H9 (cell line): Measurements from ENCODE around the gene MBL2. TPM values are rescaled to one million over a fixed set of nuclear protein-coding genes. Genes with fewer than 3 reads are reported as not detected.

Experiments used
- DNase-seq: peaks from one replicate; pipeline ENCODE4 v3.0.0-alpha.2; 2017
- H2AFZ ChIP-seq: one replicate; pipeline ENCODE4 v1.6.1; 2013; ENCODE audit warnings: mild to moderate bottlenecking, low read length, control low read depth, moderate library complexity
- H2AK5ac ChIP-seq: 2 replicates; pipeline ENCODE4 v1.6.1; 2013; ENCODE audit warnings: low read length, control low read depth, mixed read lengths; ENCODE audit not compliant: insufficient read length
- H2BK120ac ChIP-seq: one replicate; pipeline ENCODE4 v1.6.1; 2013; ENCODE audit warnings: low read depth, mild to moderate bottlenecking, low read length, control low read depth, inconsistent platforms; ENCODE audit not compliant: poor library complexity, severe bottlenecking
- H2BK12ac ChIP-seq: 2 replicates; pipeline ENCODE4 v1.6.1; 2013; ENCODE audit warnings: low read length, control low read depth, mixed read lengths, low read depth; ENCODE audit not compliant: insufficient read length
- H2BK15ac ChIP-seq: 2 replicates; pipeline ENCODE4 v1.6.1; 2013; ENCODE audit warnings: low read depth, low read length, control low read depth
- H2BK20ac ChIP-seq: one replicate; pipeline ENCODE4 v1.6.1; 2013; ENCODE audit warnings: low read depth, mild to moderate bottlenecking, low read length, control low read depth, inconsistent platforms; ENCODE audit not compliant: poor library complexity, severe bottlenecking
- H2BK5ac ChIP-seq: 2 replicates; pipeline ENCODE4 v1.6.1; 2013; ENCODE audit warnings: low read length, control low read depth, mixed read lengths; ENCODE audit not compliant: insufficient read length
- H3K14ac ChIP-seq: 2 replicates; pipeline ENCODE4 v1.6.1; 2013; ENCODE audit warnings: low read length, control low read depth; ENCODE audit not compliant: insufficient read depth
- H3K18ac ChIP-seq: 2 replicates; pipeline ENCODE4 v1.6.1; 2013; ENCODE audit warnings: low read depth, mild to moderate bottlenecking, mixed read lengths, low read length, control low read depth; ENCODE audit not compliant: insufficient read length
- H3K23ac ChIP-seq: 2 replicates; pipeline ENCODE4 v1.6.1; 2013; ENCODE audit warnings: low read length, control low read depth, mixed read lengths, low read depth; ENCODE audit not compliant: insufficient read length
- H3K23me2 ChIP-seq: 2 replicates; pipeline ENCODE4 v1.6.1; 2013; ENCODE audit warnings: low read depth, mild to moderate bottlenecking, mixed read lengths, low read length, control low read depth; ENCODE audit not compliant: insufficient read length, poor library complexity, severe bottlenecking
- H3K27ac ChIP-seq: 2 replicates; pipeline ENCODE4 v1.5.1; 2013; ENCODE audit warnings: low read length, control low read depth, mixed read lengths, low read depth; ENCODE audit not compliant: insufficient read length
- H3K27me3 ChIP-seq: 2 replicates; pipeline ENCODE4 v1.6.1; 2013; ENCODE audit warnings: low read length, control low read depth, inconsistent platforms; ENCODE audit not compliant: insufficient read depth
- H3K4ac ChIP-seq: 2 replicates; pipeline ENCODE4 v1.6.1; 2013; ENCODE audit warnings: low read depth, mild to moderate bottlenecking, control low read depth, inconsistent platforms, low read length, moderate library complexity
- H3K4me1 ChIP-seq: 2 replicates; pipeline ENCODE4 v1.6.1; 2013; ENCODE audit warnings: low read length, control low read depth, inconsistent platforms; ENCODE audit not compliant: insufficient read depth
- H3K4me2 ChIP-seq: 2 replicates; pipeline ENCODE4 v1.6.1; 2013; ENCODE audit warnings: low read length, control low read depth, mixed read lengths; ENCODE audit not compliant: insufficient read length, insufficient read depth
- H3K56ac ChIP-seq: 2 replicates; pipeline ENCODE4 v1.6.1; 2013; ENCODE audit warnings: low read depth, mild to moderate bottlenecking, mixed read lengths, low read length, control low read depth; ENCODE audit not compliant: insufficient read length
- H3K79me1 ChIP-seq: 2 replicates; pipeline ENCODE4 v1.6.1; 2013; ENCODE audit warnings: low read depth, mild to moderate bottlenecking, moderate library complexity, low read length, control low read depth, inconsistent platforms; ENCODE audit not compliant: insufficient read depth, poor library complexity, severe bottlenecking
- H3K79me2 ChIP-seq: 2 replicates; pipeline ENCODE4 v1.6.1; 2013; ENCODE audit warnings: low read length, control low read depth, inconsistent platforms; ENCODE audit not compliant: insufficient read depth
- H3K9ac ChIP-seq: 2 replicates; pipeline ENCODE4 v1.6.1; 2013; ENCODE audit warnings: low read length, control low read depth, mixed read lengths; ENCODE audit not compliant: insufficient read length; ENCODE audit errors: extremely low read depth
- H3K9me3 ChIP-seq: one replicate; pipeline ENCODE4 v1.6.1; 2013; ENCODE audit warnings: low read depth, low read length, inconsistent platforms; ENCODE audit not compliant: control insufficient read depth
- H3T11ph ChIP-seq: one replicate; pipeline ENCODE4 v1.6.1; 2013; ENCODE audit warnings: mild to moderate bottlenecking, low read length, control low read depth, inconsistent platforms
- H4K20me1 ChIP-seq: one replicate; pipeline ENCODE4 v1.6.1; 2013; ENCODE audit not compliant: control insufficient read depth, insufficient read length, insufficient read depth
- H4K5ac ChIP-seq: 2 replicates; pipeline ENCODE4 v1.6.1; 2013; ENCODE audit warnings: low read depth, mild to moderate bottlenecking, mixed read lengths, low read length, control low read depth; ENCODE audit not compliant: insufficient read length
- H4K8ac ChIP-seq: replicated peaks from 2 replicates; pipeline ENCODE4 v1.6.1; 2013; ENCODE audit warnings: low read length, control low read depth, mixed read lengths, low read depth; ENCODE audit not compliant: insufficient read length
- H4K91ac ChIP-seq: 2 replicates; pipeline ENCODE4 v1.6.1; 2013; ENCODE audit warnings: low read depth, mild to moderate bottlenecking, moderate library complexity, mixed read lengths, low read length, control low read depth; ENCODE audit not compliant: insufficient read length
- H3K27ac Mint-ChIP-seq, 3 experiments: 2 replicates in 2 of 3; 3 replicates in 1 of 3; pipeline ENCODE4 v1.8.0; 2020 to 2021; ENCODE audit warnings: mixed read lengths in 3 of 3, mild to moderate bottlenecking in 1 of 3, moderate library complexity in 1 of 3
- H3K27me3 Mint-ChIP-seq: 2 replicates; pipeline ENCODE4 v1.8.0; 2021; ENCODE audit warnings: low read depth, mild to moderate bottlenecking, moderate library complexity, mixed read lengths
- H3K36me3 Mint-ChIP-seq, 3 experiments: 2 replicates in 2 of 3; 3 replicates in 1 of 3; pipeline ENCODE4 v1.8.0; 2020 to 2021; ENCODE audit warnings: low read depth in 3 of 3, mixed read lengths in 3 of 3; ENCODE audit not compliant: insufficient read depth in 1 of 3
- H3K4me1 Mint-ChIP-seq, 2 experiments: 2 replicates each; pipeline ENCODE4 v1.8.0; 2020; ENCODE audit warnings: mixed read lengths in 2 of 2
- H3K4me3 Mint-ChIP-seq, 2 experiments: 2 replicates in 1 of 2; 3 replicates in 1 of 2; pipeline ENCODE4 v1.8.0; 2020 to 2021; ENCODE audit warnings: mild to moderate bottlenecking in 2 of 2, mixed read lengths in 2 of 2, moderate library complexity in 1 of 2
- H3K9me3 Mint-ChIP-seq, 2 experiments: 2 replicates in 1 of 2; 3 replicates in 1 of 2; pipeline ENCODE4 v1.8.0; 2020; ENCODE audit warnings: mild to moderate bottlenecking in 2 of 2, mixed read lengths in 2 of 2, moderate library complexity in 1 of 2
- CTCF ChIP-seq: fragments of 200-600 bp; sonication (generic); conservative IDR thresholded peaks from 3 replicates; pipeline ENCODE4 v1.8.0; 2021; ENCODE audit warnings: antibody characterized with exemption, mild to moderate bottlenecking
- WGBS: extraction: QIAGEN DNeasy Blood & Tissue Kit; methylation state at CpG from one replicate; pipeline ENCODE4 v1.1.7; 2013; ENCODE audit warnings: missing lambda C conversion rate, low lambda C conversion rate, mixed read lengths; ENCODE audit not compliant: insufficient read length; ENCODE audit errors: extremely low coverage; 5-methylcytosine and 5-hydroxymethylcytosine counted together
- total RNA-seq: library from RNA; stranded (reverse); gene quantifications from 2 replicates; pipeline ENCODE4 v1.2.1, GENCODE V29; 2021

Gene MBL2
- total RNA-seq, 1 experiment from 2014 or later = not detected

GRCh38 chr10:52762088-52762487 is 10.5 kb downstream of the MBL2 start:
- Histone ChIP-seq H3K23me2 (no peaks in the 10 kb centered on the region), H2BK5ac (no peak overlapping the region), H3T11ph (no peak overlapping the region), H4K8ac (no peak overlapping the region), H2BK12ac (no peak overlapping the region), H3K23ac (no peak overlapping the region), H3K79me2 (no peaks in the 10 kb centered on the region), H3K9me3 (no peaks in the 10 kb centered on the region), H3K27ac (no peak overlapping the region), H3K27me3 (no peaks in the 10 kb centered on the region), H3K4me2 (no peak overlapping the region), H2BK120ac (no peak overlapping the region), H4K20me1 (no peaks in the 10 kb centered on the region), H3K79me1 (no peaks in the 10 kb centered on the region), H3K14ac (no peak overlapping the region), H4K5ac (no peak overlapping the region), H3K18ac (no peak overlapping the region), H3K56ac (no peak overlapping the region), H3K4ac (no peak overlapping the region), H3K4me1 (no peaks in the 10 kb centered on the region), H2AFZ (no peak overlapping the region), H4K91ac (no peak overlapping the region), H2AK5ac (no peak overlapping the region), H2BK15ac (no peak overlapping the region), H3K9ac (no peak overlapping the region), H2BK20ac (no peak overlapping the region)
- no CpG with 5 or more reads among the region's 5 CpGs for WGBS
- peak overlapping the region in 1 of 3 experiments; percentile 30; a peak in 1 of 7 replicates for H3K27ac Mint-ChIP-seq
- no peaks in the 10 kb centered on the region; a peak in 1 of 7 replicates for H3K36me3 Mint-ChIP-seq
- H3K27me3 Mint-ChIP-seq = no peaks in the 10 kb centered on the region; the same call in 1 of the 2 replicates
- no peak overlapping the region for H3K4me3 Mint-ChIP-seq
- no peak for TF ChIP-seq CTCF
- H3K4me1 Mint-ChIP-seq = no peaks in the 10 kb centered on the region
- DNase-seq = no peak
- H3K9me3 Mint-ChIP-seq = peaks cover 0 to 3% of the 10 kb centered on the region in 2 experiments; a peak in 1 of 5 replicates
